ENCODE measurements around the gene TGFA. TPM values are rescaled to one million over a fixed set of nuclear protein-coding genes. Genes with fewer than 3 reads are reported as not detected.
A peak's percentile ranks its signal among the peaks of the same experiment; 100 is the strongest.

TGFA gene
- total RNA-seq, 4 donors from 2014 or later, result 0.46 to 2.0 (median 1.3) TPM

GRCh38 chr2:70534183-70534836, 19.3 kb downstream of the TGFA start:
- intact Hi-C loops (cut with DNase I), result no loop called here
- Histone ChIP-seq H3K4me1 (no peaks in the 10 kb centered on the region), H3K9me3 (peaks cover 0 to 16% (median 3%) of the 10 kb centered on the region in 4 donors), H3K27me3 (no peaks in the 10 kb centered on the region), H3K27ac (replicated peaks in 1 of 4) (no peak overlapping the region), H3K36me3 (no peaks in the 10 kb centered on the region), H3K4me3 (no peak overlapping the region)
- DNase-seq (ENCODE audit: extremely low spot score), result peak; percentile 66
- 92% methylated on average over 4 of the region's 4 CpGs for WGBS
- TF ChIP-seq POLR2AphosphoS5 (IDR thresholded peaks at IDR 0.05) (no peak), CTCF (IDR thresholded peaks at IDR 0.05) (no peak), EP300 (IDR thresholded peaks at IDR 0.05) (no peak), POLR2A (IDR thresholded peaks at IDR 0.05; ENCODE audit: low read depth) (no peak)

- H3K36me3 ChIP-seq, result no peaks in the 10 kb centered on the region
- WGBS, result 73% methylated on average over 7 of the region's 7 CpGs
- H3K4me3 ChIP-seq, result no peak overlapping the region
- H3K27me3 ChIP-seq, result no peaks in the 10 kb centered on the region
- DNase-seq (ENCODE audit: extremely low spot score), result peak; percentile 72
- intact Hi-C loops (cut with DNase I), result no loop called here
- TF ChIP-seq POLR2AphosphoS5 (IDR thresholded peaks at IDR 0.05), result no peak
- no peak for TF ChIP-seq EP300 (IDR thresholded peaks at IDR 0.05)
- TF ChIP-seq POLR2A (IDR thresholded peaks at IDR 0.05; ENCODE audit: low read depth), result no peak
- TF ChIP-seq CTCF (IDR thresholded peaks at IDR 0.05), result no peak
- H3K9me3 ChIP-seq, result peaks cover 0 to 11% (median 0%) of the 10 kb centered on the region in 4 donors
- H3K27ac ChIP-seq (replicated peaks in 1 of 4), result no peak overlapping the region
- H3K4me1 ChIP-seq, result no peaks in the 10 kb centered on the region
These were observed 21.2 kb downstream of the TGFA start for GRCh38 chr2:70532244-70532935.

- H3K9me3 ChIP-seq, result peaks cover 0 to 3% (median 0%) of the 10 kb centered on the region in 4 donors
- 86% methylated on average over 3 of the region's 3 CpGs for WGBS
- peak; percentile 21 for DNase-seq (ENCODE audit: extremely low spot score)
- no peaks in the 10 kb centered on the region for H3K27me3 ChIP-seq
- H3K27ac ChIP-seq (replicated peaks in 1 of 4), result no peak overlapping the region
- H3K4me3 ChIP-seq, result no peak overlapping the region
- intact Hi-C loops (cut with DNase I), result no loop called here
- H3K4me1 ChIP-seq, result no peaks in the 10 kb centered on the region
- no peaks in the 10 kb centered on the region for H3K36me3 ChIP-seq
- TF ChIP-seq POLR2A (IDR thresholded peaks at IDR 0.05; ENCODE audit: low read depth) (no peak), CTCF (IDR thresholded peaks at IDR 0.05) (no peak), POLR2AphosphoS5 (IDR thresholded peaks at IDR 0.05) (no peak), EP300 (IDR thresholded peaks at IDR 0.05) (no peak)
These were observed 22.1 kb downstream of the TGFA start for GRCh38 chr2:70531419-70532086.

DNA sequence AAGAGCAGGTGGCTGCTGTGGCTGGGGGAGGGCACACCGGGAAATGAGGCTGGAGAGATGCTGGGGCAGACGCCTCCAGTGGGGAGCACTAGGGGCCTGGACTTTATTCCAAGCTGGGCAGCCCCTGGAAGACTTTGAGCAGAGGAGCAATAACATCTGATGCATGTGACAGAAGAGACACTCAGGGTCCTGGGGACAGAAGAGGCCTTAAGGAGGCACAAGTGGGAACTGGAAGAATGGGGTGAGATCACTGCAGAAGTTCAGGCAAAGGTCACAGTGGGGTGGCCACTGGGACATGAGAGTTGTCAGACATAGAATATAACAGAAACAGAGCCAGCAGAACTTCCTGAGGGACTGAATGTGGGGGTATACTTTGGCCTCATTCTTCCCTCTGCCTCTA, 24.0 kb downstream of the TGFA start:
- no peak for DNase-seq (ENCODE audit: extremely low spot score)
- Histone ChIP-seq H3K9me3 (no peaks in the 10 kb centered on the region), H3K27ac (replicated peaks in 1 of 4) (no peak overlapping the region), H3K4me3 (no peak overlapping the region), H3K36me3 (no peaks in the 10 kb centered on the region), H3K4me1 (no peaks in the 10 kb centered on the region), H3K27me3 (no peaks in the 10 kb centered on the region)
- TF ChIP-seq POLR2AphosphoS5 (IDR thresholded peaks at IDR 0.05) (no peak), CTCF (IDR thresholded peaks at IDR 0.05) (no peak), POLR2A (IDR thresholded peaks at IDR 0.05; ENCODE audit: low read depth) (no peak), EP300 (IDR thresholded peaks at IDR 0.05) (no peak)
- 83% methylated on average over 2 of the region's 2 CpGs for WGBS
- intact Hi-C loops (cut with DNase I), result no loop called here

Measured in esophagus muscularis mucosa (tissue), 4 donors.